ENCODE results near the gene CAPNS1. TPM values are rescaled to one million over a fixed set of nuclear protein-coding genes. Genes with fewer than 3 reads are reported as not detected.

CAPNS1 gene
- total and polyA plus RNA-seq, 2 of the 13 experiments (the other 11 are each of a cell fraction or from before 2014, with no cell fraction given): 322 to 526 TPM

DNA sequence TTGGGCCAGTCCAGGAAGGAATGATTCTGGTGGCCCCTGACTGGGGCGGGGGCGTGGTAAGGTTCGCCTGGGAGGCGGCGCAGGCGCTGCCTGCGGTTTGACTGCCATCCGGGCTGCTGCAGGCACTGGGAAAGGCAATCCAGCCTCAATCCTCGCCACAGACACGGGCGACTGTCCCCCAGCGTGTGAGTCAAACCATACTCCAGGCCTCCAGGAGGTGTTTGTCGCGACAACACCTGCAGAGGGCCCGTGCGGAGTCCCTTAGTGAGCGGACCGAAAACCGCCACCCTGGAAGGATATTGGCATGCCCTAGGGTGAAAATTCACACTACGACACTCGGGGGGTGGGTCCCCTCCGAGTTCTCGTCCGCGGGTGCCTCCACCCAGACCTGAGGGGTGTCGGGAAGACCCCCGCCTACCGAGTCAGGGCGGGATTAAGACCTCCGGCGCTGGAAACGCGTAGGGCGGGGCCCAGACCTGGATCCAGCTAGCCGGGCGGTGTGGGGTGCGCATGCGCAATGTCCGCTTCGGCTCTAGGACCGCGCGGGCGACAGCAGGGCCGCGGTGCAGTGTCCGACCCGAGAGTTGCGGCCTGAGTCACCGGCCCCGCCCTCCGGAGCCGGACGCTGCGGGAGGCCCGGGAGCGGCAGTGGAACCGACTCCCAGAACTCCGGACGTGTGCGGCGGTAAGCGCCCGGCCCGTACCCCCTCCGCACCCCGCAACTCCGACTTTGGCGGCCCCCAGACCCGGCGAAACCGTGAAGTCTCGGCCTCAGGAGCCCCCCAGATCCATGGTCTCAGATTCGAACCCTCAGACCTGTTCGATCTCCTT, at the start of gene CAPNS1 (continued):
- TF ChIP-seq, protein P1, sequence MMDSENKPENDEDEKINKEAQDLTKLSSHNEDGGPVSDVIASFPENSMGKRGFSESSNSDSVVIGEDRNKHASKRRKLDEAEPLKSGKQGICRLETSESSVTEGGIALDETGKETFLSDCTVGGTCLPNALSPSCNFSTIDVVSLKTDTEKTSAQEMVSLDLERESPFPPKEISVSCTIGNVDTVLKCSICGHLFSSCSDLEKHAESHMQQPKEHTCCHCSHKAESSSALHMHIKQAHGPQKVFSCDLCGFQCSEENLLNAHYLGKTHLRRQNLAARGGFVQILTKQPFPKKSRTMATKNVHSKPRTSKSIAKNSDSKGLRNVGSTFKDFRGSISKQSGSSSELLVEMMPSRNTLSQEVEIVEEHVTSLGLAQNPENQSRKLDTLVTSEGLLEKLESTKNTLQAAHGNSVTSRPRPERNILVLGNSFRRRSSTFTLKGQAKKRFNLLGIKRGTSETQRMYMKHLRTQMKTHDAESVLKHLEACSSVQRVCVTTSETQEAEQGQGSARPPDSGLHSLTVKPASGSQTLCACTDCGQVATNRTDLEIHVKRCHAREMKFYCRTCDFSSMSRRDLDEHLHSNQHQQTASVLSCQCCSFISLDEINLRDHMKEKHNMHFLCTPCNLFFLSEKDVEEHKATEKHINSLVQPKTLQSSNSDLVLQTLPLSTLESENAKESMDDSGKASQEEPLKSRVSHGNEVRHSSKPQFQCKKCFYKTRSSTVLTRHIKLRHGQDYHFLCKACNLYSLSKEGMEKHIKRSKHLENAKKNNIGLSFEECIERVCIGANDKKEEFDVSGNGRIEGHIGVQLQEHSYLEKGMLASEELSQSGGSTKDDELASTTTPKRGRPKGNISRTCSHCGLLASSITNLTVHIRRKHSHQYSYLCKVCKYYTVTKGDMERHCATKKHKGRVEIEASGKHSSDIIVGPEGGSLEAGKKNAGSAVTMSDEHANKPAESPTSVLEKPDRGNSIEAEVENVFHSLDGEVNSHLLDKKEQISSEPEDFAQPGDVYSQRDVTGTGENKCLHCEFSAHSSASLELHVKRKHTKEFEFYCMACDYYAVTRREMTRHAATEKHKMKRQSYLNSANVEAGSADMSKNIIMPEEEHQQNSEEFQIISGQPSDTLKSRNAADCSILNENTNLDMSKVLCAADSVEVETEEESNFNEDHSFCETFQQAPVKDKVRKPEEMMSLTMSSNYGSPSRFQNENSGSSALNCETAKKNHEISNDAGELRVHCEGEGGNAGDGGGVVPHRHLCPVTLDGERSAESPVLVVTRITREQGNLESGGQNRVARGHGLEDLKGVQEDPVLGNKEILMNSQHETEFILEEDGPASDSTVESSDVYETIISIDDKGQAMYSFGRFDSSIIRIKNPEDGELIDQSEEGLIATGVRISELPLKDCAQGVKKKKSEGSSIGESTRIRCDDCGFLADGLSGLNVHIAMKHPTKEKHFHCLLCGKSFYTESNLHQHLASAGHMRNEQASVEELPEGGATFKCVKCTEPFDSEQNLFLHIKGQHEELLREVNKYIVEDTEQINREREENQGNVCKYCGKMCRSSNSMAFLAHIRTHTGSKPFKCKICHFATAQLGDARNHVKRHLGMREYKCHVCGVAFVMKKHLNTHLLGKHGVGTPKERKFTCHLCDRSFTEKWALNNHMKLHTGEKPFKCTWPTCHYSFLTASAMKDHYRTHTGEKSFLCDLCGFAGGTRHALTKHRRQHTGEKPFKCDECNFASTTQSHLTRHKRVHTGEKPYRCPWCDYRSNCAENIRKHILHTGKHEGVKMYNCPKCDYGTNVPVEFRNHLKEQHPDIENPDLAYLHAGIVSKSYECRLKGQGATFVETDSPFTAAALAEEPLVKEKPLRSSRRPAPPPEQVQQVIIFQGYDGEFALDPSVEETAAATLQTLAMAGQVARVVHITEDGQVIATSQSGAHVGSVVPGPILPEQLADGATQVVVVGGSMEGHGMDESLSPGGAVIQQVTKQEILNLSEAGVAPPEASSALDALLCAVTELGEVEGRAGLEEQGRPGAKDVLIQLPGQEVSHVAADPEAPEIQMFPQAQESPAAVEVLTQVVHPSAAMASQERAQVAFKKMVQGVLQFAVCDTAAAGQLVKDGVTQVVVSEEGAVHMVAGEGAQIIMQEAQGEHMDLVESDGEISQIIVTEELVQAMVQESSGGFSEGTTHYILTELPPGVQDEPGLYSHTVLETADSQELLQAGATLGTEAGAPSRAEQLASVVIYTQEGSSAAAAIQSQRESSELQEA (CRISPR knock-in tag; IDR thresholded peaks at IDR 0.05; ENCODE audit: not compliant biosample characterization): no peak
- TF ChIP-seq HNRNPUL1 (IDR thresholded peaks at IDR 0.05; ENCODE audit: low read depth, low read length): 0 out of 2 replicates have a peak, but pooled peaks have one; percentile 48
- TF ChIP-seq, protein P2, sequence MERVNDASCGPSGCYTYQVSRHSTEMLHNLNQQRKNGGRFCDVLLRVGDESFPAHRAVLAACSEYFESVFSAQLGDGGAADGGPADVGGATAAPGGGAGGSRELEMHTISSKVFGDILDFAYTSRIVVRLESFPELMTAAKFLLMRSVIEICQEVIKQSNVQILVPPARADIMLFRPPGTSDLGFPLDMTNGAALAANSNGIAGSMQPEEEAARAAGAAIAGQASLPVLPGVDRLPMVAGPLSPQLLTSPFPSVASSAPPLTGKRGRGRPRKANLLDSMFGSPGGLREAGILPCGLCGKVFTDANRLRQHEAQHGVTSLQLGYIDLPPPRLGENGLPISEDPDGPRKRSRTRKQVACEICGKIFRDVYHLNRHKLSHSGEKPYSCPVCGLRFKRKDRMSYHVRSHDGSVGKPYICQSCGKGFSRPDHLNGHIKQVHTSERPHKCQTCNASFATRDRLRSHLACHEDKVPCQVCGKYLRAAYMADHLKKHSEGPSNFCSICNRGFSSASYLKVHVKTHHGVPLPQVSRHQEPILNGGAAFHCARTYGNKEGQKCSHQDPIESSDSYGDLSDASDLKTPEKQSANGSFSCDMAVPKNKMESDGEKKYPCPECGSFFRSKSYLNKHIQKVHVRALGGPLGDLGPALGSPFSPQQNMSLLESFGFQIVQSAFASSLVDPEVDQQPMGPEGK (CRISPR knock-in tag; IDR thresholded peaks at IDR 0.05): peak; percentile 67
- TF ChIP-seq ZNF841 (CRISPR knock-in tag; IDR thresholded peaks at IDR 0.05; ENCODE audit: borderline replicate concordance): no peak
- TF ChIP-seq CCAR2 (optimal IDR thresholded peaks at IDR 0.05; ENCODE audit: low read depth, low read length): no peak
- TF ChIP-seq ZNF619 (CRISPR knock-in tag; IDR thresholded peaks at IDR 0.05): peak; percentile 62; the same call in 1 of the 2 replicates
- no peak; the same call in 1 of the 2 replicates for TF ChIP-seq ZFP36L1 (CRISPR knock-in tag; IDR thresholded peaks at IDR 0.05)
- TF ChIP-seq, protein P3, sequence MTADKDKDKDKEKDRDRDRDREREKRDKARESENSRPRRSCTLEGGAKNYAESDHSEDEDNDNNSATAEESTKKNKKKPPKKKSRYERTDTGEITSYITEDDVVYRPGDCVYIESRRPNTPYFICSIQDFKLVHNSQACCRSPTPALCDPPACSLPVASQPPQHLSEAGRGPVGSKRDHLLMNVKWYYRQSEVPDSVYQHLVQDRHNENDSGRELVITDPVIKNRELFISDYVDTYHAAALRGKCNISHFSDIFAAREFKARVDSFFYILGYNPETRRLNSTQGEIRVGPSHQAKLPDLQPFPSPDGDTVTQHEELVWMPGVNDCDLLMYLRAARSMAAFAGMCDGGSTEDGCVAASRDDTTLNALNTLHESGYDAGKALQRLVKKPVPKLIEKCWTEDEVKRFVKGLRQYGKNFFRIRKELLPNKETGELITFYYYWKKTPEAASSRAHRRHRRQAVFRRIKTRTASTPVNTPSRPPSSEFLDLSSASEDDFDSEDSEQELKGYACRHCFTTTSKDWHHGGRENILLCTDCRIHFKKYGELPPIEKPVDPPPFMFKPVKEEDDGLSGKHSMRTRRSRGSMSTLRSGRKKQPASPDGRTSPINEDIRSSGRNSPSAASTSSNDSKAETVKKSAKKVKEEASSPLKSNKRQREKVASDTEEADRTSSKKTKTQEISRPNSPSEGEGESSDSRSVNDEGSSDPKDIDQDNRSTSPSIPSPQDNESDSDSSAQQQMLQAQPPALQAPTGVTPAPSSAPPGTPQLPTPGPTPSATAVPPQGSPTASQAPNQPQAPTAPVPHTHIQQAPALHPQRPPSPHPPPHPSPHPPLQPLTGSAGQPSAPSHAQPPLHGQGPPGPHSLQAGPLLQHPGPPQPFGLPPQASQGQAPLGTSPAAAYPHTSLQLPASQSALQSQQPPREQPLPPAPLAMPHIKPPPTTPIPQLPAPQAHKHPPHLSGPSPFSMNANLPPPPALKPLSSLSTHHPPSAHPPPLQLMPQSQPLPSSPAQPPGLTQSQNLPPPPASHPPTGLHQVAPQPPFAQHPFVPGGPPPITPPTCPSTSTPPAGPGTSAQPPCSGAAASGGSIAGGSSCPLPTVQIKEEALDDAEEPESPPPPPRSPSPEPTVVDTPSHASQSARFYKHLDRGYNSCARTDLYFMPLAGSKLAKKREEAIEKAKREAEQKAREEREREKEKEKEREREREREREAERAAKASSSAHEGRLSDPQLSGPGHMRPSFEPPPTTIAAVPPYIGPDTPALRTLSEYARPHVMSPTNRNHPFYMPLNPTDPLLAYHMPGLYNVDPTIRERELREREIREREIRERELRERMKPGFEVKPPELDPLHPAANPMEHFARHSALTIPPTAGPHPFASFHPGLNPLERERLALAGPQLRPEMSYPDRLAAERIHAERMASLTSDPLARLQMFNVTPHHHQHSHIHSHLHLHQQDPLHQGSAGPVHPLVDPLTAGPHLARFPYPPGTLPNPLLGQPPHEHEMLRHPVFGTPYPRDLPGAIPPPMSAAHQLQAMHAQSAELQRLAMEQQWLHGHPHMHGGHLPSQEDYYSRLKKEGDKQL (CRISPR knock-in tag; IDR thresholded peaks at IDR 0.05; ENCODE audit: low read depth): no peak
- TF ChIP-seq ZFP62 (CRISPR knock-in tag; IDR thresholded peaks at IDR 0.05): no peak
- TF ChIP-seq PHB2 (IDR thresholded peaks at IDR 0.05; ENCODE audit: partially characterized antibody): no peak
- TF ChIP-seq KLF16 (CRISPR knock-in tag; IDR thresholded peaks at IDR 0.05): peak in 1 of 2 experiments; percentile 84; a peak in 2 of 4 replicates
- peak; percentile 76 for TF ChIP-seq HDAC1 (CRISPR knock-in tag; IDR thresholded peaks at IDR 0.05)

All from HepG2 (cell line).